IMR-90 (cell line): ENCODE data around the gene LRRC4C. TPM values are rescaled to one million over a fixed set of nuclear protein-coding genes. Genes with fewer than 3 reads are reported as not detected.

Source experiments
- ATAC-seq: fragments of 200-7000 bp; cut with Tn5 transposase; 2 replicates; pipeline ENCODE4 v1.9.1; 2020; ENCODE audit warnings: low read depth, mild to moderate bottlenecking, moderate library complexity
- BruUV-seq: library from RNA; stranded (reverse); fragments of 400-500 nt; replicated peaks from 2 replicates; lab custom pipeline; 2021; lab: Mats Ljungman, UMichigan
- CTCF ChIA-PET: fragments of 300-600 bp; formaldehyde crosslinking; extraction: SDS; loops from one replicate; lab custom pipeline; 2021; ENCODE audit warnings: antibody characterized with exemption; lab: Yijun Ruan, JAX
- POLR2A ChIA-PET: fragments of 300-600 bp; sonication (Branson Sonifier 250); formaldehyde crosslinking; loops from one replicate; lab custom pipeline; 2022; ENCODE audit warnings: antibody characterized with exemption; ENCODE audit not compliant: unreplicated experiment; lab: Charles Lee
- DNase-seq: peaks from one replicate; pipeline ENCODE4 v3.0.0; 2013
- H2AFZ ChIP-seq: replicated peaks from 2 replicates; pipeline ENCODE3; 2013; ENCODE audit warnings: low read length, mild to moderate bottlenecking; ENCODE audit not compliant: poor library complexity
- H2AK5ac ChIP-seq: 2 replicates; pipeline ENCODE4 v1.6.1; 2013; ENCODE audit warnings: low read depth, low read length, inconsistent platforms
- H2AK9ac ChIP-seq: replicated peaks from 2 replicates; pipeline ENCODE3; 2013; ENCODE audit warnings: mild to moderate bottlenecking, low read depth, low read length, moderate library complexity; ENCODE audit not compliant: poor library complexity
- H2BK120ac ChIP-seq: 2 replicates; pipeline ENCODE4 v1.6.1; 2013; ENCODE audit warnings: low read depth, low read length, inconsistent platforms
- H2BK15ac ChIP-seq: 3 replicates; pipeline ENCODE4 v1.6.1; 2013; ENCODE audit warnings: low read depth, low read length, inconsistent platforms
- H2BK20ac ChIP-seq: 2 replicates; pipeline ENCODE4 v1.6.1; 2013; ENCODE audit warnings: low read depth, mild to moderate bottlenecking, inconsistent platforms, low read length, moderate library complexity
- H2BK5ac ChIP-seq: 2 replicates; pipeline ENCODE4 v1.6.1; 2013; ENCODE audit warnings: mild to moderate bottlenecking, low read depth, low read length, inconsistent platforms; ENCODE audit not compliant: poor library complexity, severe bottlenecking
- H3K14ac ChIP-seq: replicated peaks from 2 replicates; pipeline ENCODE4 v1.6.1; 2013; ENCODE audit warnings: low read depth, low read length, inconsistent platforms
- H3K18ac ChIP-seq: 2 replicates; pipeline ENCODE4 v1.6.1; 2013; ENCODE audit warnings: low read depth, low read length, control low read depth
- H3K23ac ChIP-seq: 2 replicates; pipeline ENCODE4 v1.6.1; 2013; ENCODE audit warnings: low read depth, low read length, inconsistent platforms
- H3K27ac ChIP-seq: 2 replicates; pipeline ENCODE4 v1.5.1; 2013; ENCODE audit warnings: mild to moderate bottlenecking, control low read depth, low read length; ENCODE audit not compliant: insufficient read depth
- H3K27me3 ChIP-seq: 2 replicates; pipeline ENCODE4 v1.6.1; 2013; ENCODE audit warnings: low read length; ENCODE audit not compliant: control insufficient read depth, insufficient read depth
- H3K36me3 ChIP-seq: 2 replicates; pipeline ENCODE4 v1.6.1; 2013; ENCODE audit warnings: low read length, mixed read lengths; ENCODE audit not compliant: control insufficient read depth, insufficient read depth
- H3K4ac ChIP-seq: 2 replicates; pipeline ENCODE4 v1.6.1; 2013; ENCODE audit warnings: low read depth, low read length, inconsistent platforms
- H3K4me1 ChIP-seq: 2 replicates; pipeline ENCODE4 v1.6.1; 2013; ENCODE audit warnings: low read length, mixed read lengths; ENCODE audit not compliant: control insufficient read depth, insufficient read depth
- H3K4me2 ChIP-seq: 2 replicates; pipeline ENCODE4 v1.6.1; 2013; ENCODE audit warnings: low read depth, mild to moderate bottlenecking, control low read depth, low read length, moderate library complexity
- H3K4me3 ChIP-seq: 2 replicates; pipeline ENCODE4 v1.5.1; 2013; ENCODE audit warnings: low read depth, mild to moderate bottlenecking, control low read depth, low read length, moderate library complexity; ENCODE audit not compliant: insufficient read depth
- H3K56ac ChIP-seq: 2 replicates; pipeline ENCODE4 v1.6.1; 2013; ENCODE audit warnings: low read length, inconsistent platforms; ENCODE audit not compliant: insufficient read depth; ENCODE audit errors: extremely low read depth
- H3K79me1 ChIP-seq, 2 experiments: 2 replicates each; pipeline ENCODE4 v1.6.1; 2013; ENCODE audit warnings: low read length in 2 of 2, inconsistent platforms in 1 of 2, low read depth in 1 of 2
- H3K9ac ChIP-seq: 2 replicates; pipeline ENCODE4 v1.6.1; 2013; ENCODE audit warnings: low read depth, low read length, control low read depth
- H3K9me1 ChIP-seq: 2 replicates; pipeline ENCODE4 v1.6.1; 2013; ENCODE audit warnings: low read length, inconsistent platforms; ENCODE audit not compliant: insufficient read depth
- H3K9me3 ChIP-seq: 2 replicates; pipeline ENCODE4 v1.6.1; 2013; ENCODE audit warnings: low read length; ENCODE audit not compliant: control insufficient read depth, insufficient read depth
- H4K20me1 ChIP-seq: 2 replicates; pipeline ENCODE4 v1.6.1; 2013; ENCODE audit warnings: low read length, inconsistent platforms; ENCODE audit not compliant: insufficient read depth
- H4K5ac ChIP-seq: 2 replicates; pipeline ENCODE4 v1.6.1; 2013; ENCODE audit warnings: mild to moderate bottlenecking, low read depth, low read length, control low read depth
- H4K8ac ChIP-seq, 2 experiments: 2 replicates each; pipeline ENCODE4 v1.6.1; 2013; ENCODE audit warnings: low read depth in 2 of 2, low read length in 2 of 2, control low read depth in 1 of 2, inconsistent platforms in 1 of 2
- H4K91ac ChIP-seq: 2 replicates; pipeline ENCODE4 v1.6.1; 2013; ENCODE audit warnings: low read depth, low read length, inconsistent platforms; ENCODE audit not compliant: insufficient read depth
- CEBPB ChIP-seq: IDR thresholded peaks from 2 replicates; pipeline ENCODE4 v1.6.1; 2012; ENCODE audit warnings: low read depth, low read length, improper control_type of control experiment
- FOS ChIP-seq: fragments of 150-350 bp; IDR thresholded peaks from 2 replicates; pipeline ENCODE4 v1.6.1; 2016; ENCODE audit warnings: low read depth, low read length
- MAZ ChIP-seq: IDR thresholded peaks from 2 replicates; pipeline ENCODE4 v1.6.1; 2012; ENCODE audit warnings: low read depth, mild to moderate bottlenecking, low read length, improper control_type of control experiment, moderate library complexity, borderline replicate concordance
- RCOR1 ChIP-seq: IDR thresholded peaks from 2 replicates; pipeline ENCODE4 v1.6.1; 2012; ENCODE audit warnings: mild to moderate bottlenecking, low read length, improper control_type of control experiment; ENCODE audit not compliant: insufficient replicate concordance
- WGBS, 2 experiments: methylation state at CpG; one replicate each; pipeline versions ENCODE4 v1.1.5 to v1.1.7; 2013; ENCODE audit warnings: missing lambda C conversion rate in 2 of 2; ENCODE audit not compliant: insufficient read length in 1 of 2; ENCODE audit errors: extremely low coverage in 2 of 2; 5-methylcytosine and 5-hydroxymethylcytosine counted together
- dilution Hi-C: fragments of 300-500 bp; cut with HindIII; formaldehyde crosslinking; loops from one replicate; pipeline ENCODE4 v1.14.3; 2018; ENCODE audit warnings: low sequenced_read_pairs; ENCODE audit not compliant: unreplicated experiment
- in situ Hi-C: fragments of 300-500 bp; cut with MboI; formaldehyde crosslinking; loops from 3 replicates; pipeline ENCODE4 v1.14.3; 2019; ENCODE audit warnings: low sequenced_read_pairs, inconsistent platforms, mixed read lengths
- intact Hi-C: fragments of 100-400 bp; cut with micrococcal nuclease; formaldehyde crosslinking; loops from 2 replicates; pipeline ENCODE4 v1.10.0; 2022
- polyA plus RNA-seq, 3 experiments: library from polyadenylated mRNA; depleted of rRNA; stranded (reverse); fragments of >200 nt; gene quantifications; 2 replicates each; pipeline ENCODE4 v1.2.3, GENCODE V29; 2012; ENCODE audit warnings: low replicate concordance in 1 of 3
- total RNA-seq: library from RNA; depleted of rRNA; stranded (reverse); fragments of >200 nt; gene quantifications from 2 replicates; pipeline ENCODE4 v1.2.3, GENCODE V29; 2012

Gene LRRC4C
- total and polyA plus RNA-seq, 2 of the 4 experiments (the other 2 are of a cell fraction) = under 0.01 to 0.03 TPM

GRCh38 chr11:40204228-40204627 lies 1255.2 kb downstream of the LRRC4C start:
- in situ Hi-C loops = no loop called here
- Histone ChIP-seq H4K5ac (no peak overlapping the region), H3K9me1 (no peaks in the 10 kb centered on the region)

More at GRCh38 chr11:40204228-40204627, 1255.2 kb downstream of the LRRC4C start:
- CTCF ChIA-PET = no interaction called here
- no CpG with 5 or more reads among the region's 2 CpGs for WGBS, 2 experiments
- H4K8ac ChIP-seq = no peak overlapping the region
- no peak overlapping the region for H3K23ac ChIP-seq
- no peak overlapping the region for H2AK5ac ChIP-seq
- H3K9ac ChIP-seq = no peak overlapping the region
- intact Hi-C loops (no loop called here), dilution Hi-C loops (no loop called here)
- peaks cover 1% of the 10 kb centered on the region; the same call in 1 of the 2 replicates for H3K9me3 ChIP-seq
- H2BK5ac ChIP-seq = no peak overlapping the region
- H4K20me1 ChIP-seq = no peaks in the 10 kb centered on the region
- no peak overlapping the region for H3K56ac ChIP-seq
- H3K36me3 ChIP-seq = no peaks in the 10 kb centered on the region
- no peak overlapping the region for H3K4me2 ChIP-seq
- H3K27me3 ChIP-seq = no peaks in the 10 kb centered on the region
- no peak overlapping the region for H4K91ac ChIP-seq
- no peak overlapping the region for H2AFZ ChIP-seq
- no peak for TF ChIP-seq CEBPB
- TF ChIP-seq MAZ = no peak
- no peak for TF ChIP-seq RCOR1
- no peak for TF ChIP-seq FOS
- no peak overlapping the region for H3K4ac ChIP-seq
- no peak overlapping the region for H3K14ac ChIP-seq
- no peak overlapping the region for H2BK120ac ChIP-seq
- no peak overlapping the region for H3K18ac ChIP-seq
- H3K4me3 ChIP-seq = no peak overlapping the region
- H3K27ac ChIP-seq = no peak overlapping the region
- no TSS peak for BruUV-seq
- no peak overlapping the region for H2AK9ac ChIP-seq
- ATAC-seq = no peak
- POLR2A ChIA-PET = no interaction called here
- H3K4me1 ChIP-seq = no peaks in the 10 kb centered on the region
- H3K79me1 ChIP-seq = no peaks in the 10 kb centered on the region
- H2BK15ac ChIP-seq = no peak overlapping the region
- H2BK20ac ChIP-seq = no peak overlapping the region
- DNase-seq = no peak
